ENCODE measurements around the gene ARMC10. TPM values are rescaled to one million over a fixed set of nuclear protein-coding genes. Genes with fewer than 3 reads are reported as not detected.
"Not testable (repeated sequence)": the region's sequence is repeated elsewhere in the genome, so short reads cannot be mapped to it uniquely, and the experiment has no call there.

The ARMC10 gene
- total RNA-seq, 4 donors from 2014 or later = 21.0 to 42.5 (median 36.6) TPM

DNA sequence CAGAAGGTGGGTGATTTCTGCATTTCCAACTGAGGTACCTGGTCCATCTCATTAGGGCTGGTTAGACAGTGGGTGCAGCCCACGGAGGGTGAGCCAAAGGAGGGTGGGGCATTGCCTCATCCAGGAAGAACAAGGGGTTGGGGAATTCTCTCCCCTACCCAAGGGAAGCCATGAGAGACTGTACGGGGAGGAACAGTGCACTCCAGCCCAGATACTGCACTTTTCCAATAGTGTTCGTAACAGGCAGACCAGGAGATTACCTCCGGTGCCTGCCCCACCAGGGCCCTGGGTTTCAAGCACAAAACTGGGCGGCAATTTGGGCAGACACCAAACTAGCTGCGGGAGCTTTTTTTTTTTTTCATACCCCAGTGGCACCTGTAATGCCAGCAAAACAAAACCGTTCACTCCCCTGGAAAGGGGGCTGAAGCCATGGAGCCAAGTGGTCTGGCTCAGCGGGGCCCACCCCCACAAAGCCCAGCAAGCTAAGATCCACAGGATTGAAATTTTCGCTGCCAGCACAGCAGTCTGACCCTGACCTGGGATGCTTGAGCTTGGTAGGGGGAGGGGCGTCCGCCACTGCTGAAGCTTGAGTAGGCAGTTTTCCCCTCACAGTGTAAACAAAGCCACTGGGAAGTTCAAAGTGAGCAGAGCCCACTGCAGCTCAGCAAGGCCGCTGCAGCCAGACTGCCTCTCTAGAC, 31.2 kb downstream of the ARMC10 start:
- Histone ChIP-seq H3K27me3 (no peaks in the 10 kb centered on the region), H3K36me3 (peaks cover 0 to 25% (median 0%) of the 10 kb centered on the region in 3 donors), H3K4me3 (no peak overlapping the region), H3K9me3 (no peaks in the 10 kb centered on the region), H3K4me1 (peaks cover 0 to 7% (median 0%) of the 10 kb centered on the region in 3 donors), H3K27ac (no peak overlapping the region)
- intact Hi-C loops (cut with DNase I) = no loop called here
- TF ChIP-seq CTCF (IDR thresholded peaks at IDR 0.05) (no peak), POLR2A (IDR thresholded peaks at IDR 0.05) (no peak)
- DNase-seq = no peak
- 59 to 79% methylated on average over 5 to 11 of the region's 12 CpGs for WGBS, 2 donors

DNA sequence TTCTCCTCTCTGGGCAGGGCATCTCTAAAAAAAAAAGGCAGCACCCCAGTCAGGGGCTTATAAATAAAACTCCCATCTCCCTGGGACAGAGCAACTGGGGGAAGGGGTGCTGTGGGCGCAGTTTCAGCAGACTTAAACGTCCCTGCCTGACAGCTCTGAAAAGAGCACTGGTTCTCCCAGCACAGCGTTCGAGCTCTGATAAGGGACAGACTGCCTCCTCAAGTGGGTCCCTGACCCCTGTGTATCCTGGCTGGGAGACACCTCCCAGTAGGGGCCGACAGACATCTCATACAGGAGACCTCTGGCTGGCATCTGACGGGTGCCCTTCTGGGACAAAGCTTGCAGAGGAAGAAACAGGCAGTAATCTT, 31.7 kb downstream of the ARMC10 start:
- intact Hi-C loops (cut with DNase I); H3K27me3 ChIP-seq; H3K4me1 ChIP-seq; H3K4me3 ChIP-seq; H3K27ac ChIP-seq; H3K9me3 ChIP-seq; DNase-seq: not testable (repeated sequence)
- WGBS, 2 donors = 60 to 67% methylated on average over 1 to 2 of the region's 6 CpGs
- H3K36me3 ChIP-seq = peaks cover 0 to 23% (median 0%) of the 10 kb centered on the region in 3 donors

- H3K27me3 ChIP-seq = no peaks in the 10 kb centered on the region
- no peak for DNase-seq
- peaks cover 0 to 34% (median 0%) of the 10 kb centered on the region in 3 donors for H3K36me3 ChIP-seq
- H3K4me1 ChIP-seq = no peaks in the 10 kb centered on the region
- no peak overlapping the region for H3K27ac ChIP-seq
- no peaks in the 10 kb centered on the region for H3K9me3 ChIP-seq
- WGBS, 2 donors = 76 to 79% methylated on average over 2 of the region's 2 CpGs
- H3K4me3 ChIP-seq = no peak overlapping the region
- intact Hi-C loops (cut with DNase I) = no loop called here
- no peak for TF ChIP-seq POLR2A (IDR thresholded peaks at IDR 0.05)
- no peak for TF ChIP-seq CTCF (IDR thresholded peaks at IDR 0.05)
Measured at GRCh38 chr7:103113164-103113563, 38.2 kb downstream of the ARMC10 start.

- DNase-seq = no peak
- H3K4me3 ChIP-seq = no peak overlapping the region
- no peaks in the 10 kb centered on the region for H3K4me1 ChIP-seq
- intact Hi-C loops (cut with DNase I) = no loop called here
- no peak overlapping the region for H3K27ac ChIP-seq
- WGBS, 2 donors = 76 to 79% methylated on average over 1 of the region's 1 CpG
- TF ChIP-seq POLR2A (IDR thresholded peaks at IDR 0.05) = no peak
- H3K27me3 ChIP-seq = no peaks in the 10 kb centered on the region
- no peaks in the 10 kb centered on the region for H3K9me3 ChIP-seq
- H3K36me3 ChIP-seq = peaks cover 0 to 39% (median 0%) of the 10 kb centered on the region in 3 donors
Measured at GRCh38 chr7:103114576-103115008, 39.7 kb downstream of the ARMC10 start.

DNA sequence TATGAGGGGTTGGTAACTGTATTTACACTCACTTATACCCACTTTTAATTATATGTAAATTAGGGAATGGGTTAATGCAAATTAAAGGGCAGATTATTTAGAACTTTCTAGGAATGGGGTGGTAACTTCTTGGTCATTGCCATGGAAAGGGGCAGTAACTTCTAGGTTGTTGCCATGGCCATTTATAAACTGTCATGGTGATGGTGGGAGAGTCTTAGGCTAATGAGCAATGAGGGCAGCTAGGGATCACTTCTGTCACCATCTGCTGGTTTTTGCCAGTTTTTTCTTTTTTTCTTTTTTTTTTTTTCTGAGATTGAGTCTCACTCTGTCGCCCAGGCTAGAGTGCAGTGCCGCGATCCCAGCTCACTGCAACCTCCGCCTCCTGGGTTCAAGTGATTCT, 40.8 kb downstream of the ARMC10 start:
- Histone ChIP-seq H3K27me3 (no peaks in the 10 kb centered on the region), H3K27ac (no peak overlapping the region), H3K4me3 (no peak overlapping the region), H3K4me1 (no peaks in the 10 kb centered on the region), H3K9me3 (no peaks in the 10 kb centered on the region), H3K36me3 (peaks cover 0 to 44% (median 0%) of the 10 kb centered on the region in 3 donors)
- intact Hi-C loops (cut with DNase I) = no loop called here
- DNase-seq = no peak
- no peak for TF ChIP-seq CTCF (IDR thresholded peaks at IDR 0.05)
- no peak for TF ChIP-seq POLR2A (IDR thresholded peaks at IDR 0.05)
- WGBS, 2 donors = 100% methylated on average over 4 of the region's 4 CpGs

GRCh38 chr7:103116511-103116910, 41.6 kb downstream of the ARMC10 start:
- Histone ChIP-seq H3K27me3 (no peaks in the 10 kb centered on the region), H3K36me3 (peaks cover 0 to 50% (median 0%) of the 10 kb centered on the region in 3 donors), H3K4me1 (no peaks in the 10 kb centered on the region), H3K9me3 (no peaks in the 10 kb centered on the region), H3K4me3 (no peak overlapping the region), H3K27ac (no peak overlapping the region)
- DNase-seq = no peak
- 91 to 95% methylated on average over 1 of the region's 1 CpG for WGBS, 2 donors
- TF ChIP-seq CTCF (IDR thresholded peaks at IDR 0.05) (no peak), POLR2A (IDR thresholded peaks at IDR 0.05) (no peak)
- intact Hi-C loops (cut with DNase I) = no loop called here
